K562 (cell line): ENCODE data around the gene NAA40. TPM values are rescaled to one million over a fixed set of nuclear protein-coding genes. Genes with fewer than 3 reads are reported as not detected.

Experiments used
- E2F6 ChIP-seq, 2 experiments: IDR thresholded peaks; 2 replicates each; pipeline ENCODE4 v1.6.1; 2011; ENCODE audit warnings: borderline replicate concordance in 1 of 2, control low read depth in 1 of 2, low read depth in 1 of 2, low read length in 1 of 2, mild to moderate bottlenecking in 1 of 2, mixed read lengths in 1 of 2, moderate library complexity in 1 of 2; ENCODE audit not compliant: insufficient read depth in 1 of 2, insufficient read length in 1 of 2, poor library complexity in 1 of 2, severe bottlenecking in 1 of 2; ENCODE audit errors: extremely low read depth in 1 of 2
- L3MBTL2 ChIP-seq: fragments of 450-650 bp; IDR thresholded peaks from 2 replicates; pipeline ENCODE4 v1.6.1; 2016; ENCODE audit warnings: mild to moderate bottlenecking, moderate library complexity
- MGA ChIP-seq: fragments of 450-650 bp; IDR thresholded peaks from 2 replicates; pipeline ENCODE4 v1.6.1; 2016; ENCODE audit warnings: mild to moderate bottlenecking, moderate library complexity
- NR2C2 ChIP-seq, 2 experiments: fragments of 200-800 bp in 1 of 2; sonication (Bioruptor generic) in 1 of 2; sonication (generic) in 1 of 2; formaldehyde crosslinking in 1 of 2; IDR thresholded peaks; 2 replicates each; pipeline versions ENCODE4 v1.6.1 to v1.8.0; 2016 to 2022; ENCODE audit warnings: mild to moderate bottlenecking in 1 of 2, missing compliant biosample characterization in 1 of 2, missing genetic modification characterization in 1 of 2, missing genetic modification reagents in 1 of 2
- RBBP5 ChIP-seq: fragments of 200-600 bp; sonication (generic); IDR thresholded peaks from 2 replicates; pipeline ENCODE4 v1.6.1; 2012; ENCODE audit warnings: borderline replicate concordance, mild to moderate bottlenecking, low read length, control low read depth, inconsistent platforms; ENCODE audit not compliant: insufficient read depth, poor library complexity, severe bottlenecking
- SMARCB1 ChIP-seq: IDR thresholded peaks from 2 replicates; pipeline ENCODE4 v1.6.1; 2011; ENCODE audit warnings: improper control_type of control experiment, low read depth; ENCODE audit not compliant: insufficient read length
- WHSC1 ChIP-seq: IDR thresholded peaks from one replicate; pipeline ENCODE4 v1.6.1; 2012; ENCODE audit warnings: low read length, control low read depth, inconsistent platforms
- ZNF140 ChIP-seq: fragments of 250-450 bp; sonication (Bioruptor Pico); IDR thresholded peaks from 2 replicates; pipeline ENCODE4 v1.8.0; 2021; ENCODE audit warnings: moderate library complexity, mild to moderate bottlenecking, inconsistent platforms
- polyA plus RNA-seq, 8 experiments: library from polyadenylated mRNA; depleted of rRNA in 4 of 8; stranded (reverse) in 5 of 8; unstranded in 3 of 8; fragments of >200 nt; fragmentation: Nextera tagmentation in 2 of 8; fragmentation: Illumina TruSeq in 1 of 8; extraction: Ambion mirVana in 2 of 8; extraction: Trizol in 1 of 8; gene quantifications; 2 replicates each; pipeline versions ENCODE4 v1.2.1 to v1.2.3, GENCODE V29; 2011 to 2014; ENCODE audit warnings: inconsistent platforms in 1 of 8, missing spikeins in 1 of 8
- total RNA-seq, 7 experiments: library from RNA; depleted of rRNA in 6 of 7; stranded (reverse); fragments of >200 nt in 6 of 7; fragmentation: Illumina TruSeq in 2 of 7; extraction: Trizol in 2 of 7; gene quantifications; 2 replicates each; pipeline versions ENCODE4 v1.2.1 to v1.2.3, GENCODE V29; 2011 to 2021; ENCODE audit warnings: low replicate concordance in 1 of 7
- TF ChIP-seq, protein P1 (sequence below): sonication (generic); formaldehyde crosslinking; IDR thresholded peaks from 2 replicates; pipeline ENCODE4 v1.9.0; 2022; ENCODE audit warnings: mild to moderate bottlenecking, missing genetic modification reagents
- TF ChIP-seq, protein P2 (sequence below): sonication (generic); formaldehyde crosslinking; IDR thresholded peaks from 2 replicates; pipeline ENCODE4 v1.8.0; 2022; ENCODE audit warnings: missing genetic modification reagents, mild to moderate bottlenecking, moderate library complexity, borderline replicate concordance

Gene NAA40
- total and polyA plus RNA-seq, 9 of the 15 experiments (the other 6 are each of a cell fraction or from before 2014, with no cell fraction given), result 6.2 to 39.0 (median 23.1) TPM

DNA sequence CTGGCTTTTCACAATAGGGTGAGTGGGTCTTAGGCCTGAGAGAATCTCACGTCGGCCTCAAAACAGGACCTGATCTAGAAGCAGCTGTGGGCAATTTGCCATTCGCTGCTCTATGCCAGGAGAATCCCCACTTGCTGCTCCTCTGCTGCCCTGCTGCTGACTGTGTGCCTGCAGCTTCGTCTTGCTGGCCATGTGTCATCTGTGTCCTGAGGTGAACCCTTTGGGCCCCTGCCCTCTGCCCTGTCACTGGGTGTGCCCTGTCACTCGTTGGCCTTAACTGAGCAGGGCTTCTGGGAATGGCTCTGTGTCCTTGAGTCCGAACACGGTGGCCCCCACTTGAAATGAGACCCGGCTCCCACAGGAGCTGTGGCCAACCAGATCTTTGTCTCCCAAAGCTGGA is 6.2 kb downstream of the NAA40 start (continued):
- TF ChIP-seq MGA, result peak; percentile 79
- TF ChIP-seq, protein P1, sequence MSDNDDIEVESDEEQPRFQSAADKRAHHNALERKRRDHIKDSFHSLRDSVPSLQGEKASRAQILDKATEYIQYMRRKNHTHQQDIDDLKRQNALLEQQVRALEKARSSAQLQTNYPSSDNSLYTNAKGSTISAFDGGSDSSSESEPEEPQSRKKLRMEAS (CRISPR knock-in tag), result peak; percentile 41
- TF ChIP-seq WHSC1, result no peak
- TF ChIP-seq, protein P2, sequence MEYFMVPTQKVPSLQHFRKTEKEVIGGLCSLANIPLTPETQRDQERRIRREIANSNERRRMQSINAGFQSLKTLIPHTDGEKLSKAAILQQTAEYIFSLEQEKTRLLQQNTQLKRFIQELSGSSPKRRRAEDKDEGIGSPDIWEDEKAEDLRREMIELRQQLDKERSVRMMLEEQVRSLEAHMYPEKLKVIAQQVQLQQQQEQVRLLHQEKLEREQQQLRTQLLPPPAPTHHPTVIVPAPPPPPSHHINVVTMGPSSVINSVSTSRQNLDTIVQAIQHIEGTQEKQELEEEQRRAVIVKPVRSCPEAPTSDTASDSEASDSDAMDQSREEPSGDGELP (CRISPR knock-in tag), result 0 out of 2 replicates have a peak, but pooled peaks have one; percentile 6
- peak; percentile 51; the same call in 1 of the 2 replicates for TF ChIP-seq L3MBTL2
- peak; percentile 25 for TF ChIP-seq RBBP5
- no peak for TF ChIP-seq ZNF140 (CRISPR knock-in tag)
- no peak for TF ChIP-seq NR2C2 (CRISPR knock-in tag; IDR thresholded peaks at IDR 0.05)
- TF ChIP-seq NR2C2 (tag; IDR thresholded peaks at IDR 0.05), result peak; percentile 50; the same call in 1 of the 2 replicates
- TF ChIP-seq E2F6 (IDR thresholded peaks at IDR 0.05; ENCODE audit: borderline replicate concordance in 1 of 2, extremely low read depth in 1 of 2, insufficient read depth in 1 of 2, insufficient read length in 1 of 2, low read depth in 1 of 2, low read length in 1 of 2, poor library complexity in 1 of 2, severe bottlenecking in 1 of 2), result peak in 1 of 2 experiments; percentile 32
- TF ChIP-seq SMARCB1, result no peak
